NCI-H446 treated with DMSO at 0.1 percent for 48 hours (cell line): ENCODE results near the gene PDE7B.
A peak's percentile ranks its signal among the peaks of the same experiment; 100 is the strongest.
"Not testable (repeated sequence)": the region's sequence is repeated elsewhere in the genome, so short reads cannot be mapped to it uniquely, and the experiment has no call there.

ENCODE experiments used
- DNase-seq: peaks from one replicate; lab custom pipeline; 2025; lab: John Stamatoyannopoulos, UW

The PDE7B gene

GRCh38 chr6:135842618-135843392, 8.7 kb upstream of the PDE7B start:
- DNase-seq, result no peak

- no peak for DNase-seq
Measured at GRCh38 chr6:135850882-135851281, 619 bp upstream of the PDE7B start.

GRCh38 chr6:135852746-135853145, 1.2 kb downstream of the PDE7B start:
- DNase-seq, result peak; percentile 22

DNA sequence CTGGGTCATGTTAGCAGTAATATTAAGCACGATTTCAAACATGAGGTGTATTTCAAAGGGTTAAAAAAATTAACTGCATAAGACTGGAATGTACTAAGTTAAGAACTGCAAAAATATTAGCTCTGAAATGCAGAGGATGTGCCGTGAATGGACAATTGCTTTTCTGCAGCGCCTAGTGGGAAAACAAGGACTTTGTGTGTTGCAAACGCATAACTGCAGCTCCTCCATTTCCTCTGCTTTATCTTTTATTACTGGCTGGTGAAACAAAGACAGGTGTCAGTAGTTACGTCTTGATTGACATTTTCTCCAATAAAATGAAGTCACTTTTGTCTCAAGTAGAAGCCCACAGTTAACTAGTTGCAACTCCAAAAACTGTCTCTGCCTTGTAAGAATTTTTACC, 1.7 kb downstream of the PDE7B start:
- DNase-seq, result peak; percentile 14

DNA sequence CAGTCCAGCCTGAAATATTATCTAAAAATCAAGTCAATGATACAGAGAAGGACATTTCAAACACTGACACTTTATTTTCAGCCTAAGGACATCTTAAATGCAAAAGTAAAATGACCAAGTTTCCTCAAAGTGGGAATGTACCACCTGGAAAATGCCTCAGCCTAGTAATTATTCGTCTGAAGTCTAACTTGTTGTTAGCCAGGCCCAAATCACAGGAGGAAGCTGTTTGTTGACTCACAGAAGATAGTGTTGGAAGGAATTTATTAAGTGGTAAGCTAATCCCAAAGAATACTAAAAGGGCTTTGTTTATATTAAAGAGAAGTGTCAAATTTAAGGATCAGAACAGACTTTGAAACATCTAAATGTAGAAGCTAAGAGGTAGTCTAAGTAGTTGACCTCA, 2.5 kb downstream of the PDE7B start:
- no peak for DNase-seq

GRCh38 chr6:135854799-135855198, 3.3 kb downstream of the PDE7B start:
- no peak for DNase-seq

DNA sequence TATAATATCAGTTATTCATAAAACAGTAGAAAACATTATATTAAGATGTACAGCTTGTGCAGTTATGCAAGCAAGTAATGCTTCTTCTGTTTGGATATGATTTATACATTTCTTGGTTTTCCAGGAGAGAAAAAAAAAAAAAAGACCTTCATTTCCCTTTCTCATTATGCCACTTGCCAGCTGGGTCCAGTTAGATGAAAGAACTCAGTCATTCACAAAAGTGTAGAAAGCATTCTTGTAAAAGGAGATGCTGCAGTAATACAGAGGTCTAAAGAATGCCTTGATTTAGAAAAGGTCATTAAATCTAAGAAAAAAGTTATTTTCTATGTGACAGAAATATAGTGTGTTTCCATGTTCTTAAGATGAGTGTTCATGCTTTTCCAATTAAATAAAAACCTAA, 7.4 kb downstream of the PDE7B start:
- DNase-seq, result no peak

GRCh38 chr6:135860361-135860760, 8.9 kb downstream of the PDE7B start:
- no peak for DNase-seq

- DNase-seq, result no peak
Measured at GRCh38 chr6:135861189-135861588, 9.7 kb downstream of the PDE7B start.

DNA sequence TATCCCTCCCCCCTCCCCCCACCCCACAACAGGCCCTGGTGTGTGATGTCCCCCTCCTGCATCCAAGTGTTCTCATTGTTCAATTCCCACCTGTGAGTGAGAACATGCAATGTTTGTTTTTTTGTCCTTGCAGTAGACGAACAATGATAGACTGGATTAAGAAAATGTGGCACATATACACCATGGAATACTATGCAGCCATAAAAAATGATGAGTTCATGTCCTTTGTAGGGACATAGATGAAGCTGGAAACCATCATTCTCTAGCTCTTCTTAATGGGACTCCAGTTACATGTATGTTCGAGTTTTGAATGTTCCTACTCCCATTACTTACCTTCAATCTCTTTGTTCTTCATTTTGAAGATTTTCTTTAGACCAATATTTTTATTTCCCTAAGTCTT, 13.4 kb downstream of the PDE7B start:
- DNase-seq, result not testable (repeated sequence)

GRCh38 chr6:135866445-135867123, 15.1 kb downstream of the PDE7B start:
- DNase-seq, result no peak

GRCh38 chr6:135867332-135867731, 15.8 kb downstream of the PDE7B start:
- no peak for DNase-seq

GRCh38 chr6:135869857-135870256, 18.4 kb downstream of the PDE7B start:
- no peak for DNase-seq

DNA sequence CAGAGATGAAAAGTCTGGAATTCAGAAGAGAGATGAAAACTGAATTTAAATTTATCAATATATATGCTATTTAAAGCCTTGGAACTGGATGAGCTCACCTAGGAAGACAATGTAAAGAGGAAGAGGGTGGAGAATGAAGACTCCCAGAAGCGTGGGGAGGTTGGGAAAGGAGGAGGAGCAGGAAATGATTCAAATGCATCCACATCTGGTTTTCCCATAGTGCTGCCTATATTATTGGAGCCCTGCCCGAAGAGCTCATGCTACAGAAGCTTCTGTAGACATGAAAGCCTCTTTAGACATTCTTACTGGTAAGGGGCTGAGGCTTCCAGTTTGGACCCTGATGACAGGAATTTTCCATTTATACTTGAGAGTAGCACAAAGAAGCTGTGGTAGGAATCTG, 19.2 kb downstream of the PDE7B start:
- DNase-seq, result no peak

DNA sequence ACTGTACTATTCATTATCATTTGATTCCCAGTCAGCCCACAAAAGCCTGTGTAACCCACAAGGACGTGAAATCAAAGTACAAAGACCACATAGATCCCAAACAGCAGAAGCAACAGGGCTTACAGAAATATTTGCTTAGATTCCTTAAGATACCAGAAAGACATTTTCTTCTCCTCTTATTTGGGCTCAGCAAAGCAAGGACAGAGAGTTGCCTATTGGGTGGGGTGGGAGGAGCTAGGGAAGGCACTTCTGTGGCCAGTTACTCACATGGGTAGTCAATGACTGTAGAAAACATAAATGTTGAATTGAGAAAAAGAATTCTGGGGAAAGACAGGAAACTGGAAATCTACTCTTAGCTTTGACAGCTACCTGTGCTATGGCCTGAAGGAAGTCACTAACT, 19.8 kb downstream of the PDE7B start:
- DNase-seq, result no peak

- peak; percentile 42 for DNase-seq
Measured at GRCh38 chr6:135871878-135872277, 20.4 kb downstream of the PDE7B start.

DNA sequence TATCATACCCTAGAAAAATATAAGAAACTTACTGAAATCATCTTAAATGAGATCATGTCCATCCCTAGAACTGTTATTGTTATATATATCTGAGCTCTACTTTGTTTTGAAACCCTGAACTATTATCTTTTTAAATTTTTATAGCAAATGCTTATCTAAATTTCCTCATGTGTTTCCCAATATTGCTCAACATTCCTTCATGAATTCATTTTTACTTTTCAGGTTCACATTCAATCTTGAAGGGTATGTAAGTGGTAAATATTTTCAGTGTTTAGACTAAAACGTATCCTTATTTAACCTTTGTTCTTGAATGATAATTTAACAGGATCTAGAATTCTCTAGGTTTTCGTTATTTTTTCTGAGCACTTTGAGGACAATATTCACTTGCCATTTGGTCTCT, 23.9 kb downstream of the PDE7B start:
- DNase-seq, result no peak

DNA sequence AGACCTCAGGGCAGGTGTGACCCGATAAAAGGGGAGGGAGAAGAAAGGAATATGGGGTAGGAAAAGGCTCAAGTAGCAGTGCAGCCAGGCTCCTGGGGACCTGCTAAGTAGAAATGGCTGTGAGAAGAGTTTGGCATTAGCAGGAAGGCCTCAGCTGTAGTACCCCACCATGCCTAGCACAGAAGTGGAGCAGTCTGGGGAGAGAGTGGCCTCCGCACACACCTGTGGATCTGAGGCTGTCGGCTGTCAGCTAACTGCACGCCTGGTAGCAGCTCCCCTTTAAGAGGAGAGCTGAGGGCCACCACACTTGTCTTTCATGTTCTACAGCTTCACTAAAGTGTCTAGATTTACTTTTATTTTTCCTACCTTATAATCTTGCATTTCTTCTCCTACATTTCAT, 24.6 kb downstream of the PDE7B start:
- no peak for DNase-seq

GRCh38 chr6:135877666-135878065, 26.2 kb downstream of the PDE7B start:
- DNase-seq, result no peak

DNA sequence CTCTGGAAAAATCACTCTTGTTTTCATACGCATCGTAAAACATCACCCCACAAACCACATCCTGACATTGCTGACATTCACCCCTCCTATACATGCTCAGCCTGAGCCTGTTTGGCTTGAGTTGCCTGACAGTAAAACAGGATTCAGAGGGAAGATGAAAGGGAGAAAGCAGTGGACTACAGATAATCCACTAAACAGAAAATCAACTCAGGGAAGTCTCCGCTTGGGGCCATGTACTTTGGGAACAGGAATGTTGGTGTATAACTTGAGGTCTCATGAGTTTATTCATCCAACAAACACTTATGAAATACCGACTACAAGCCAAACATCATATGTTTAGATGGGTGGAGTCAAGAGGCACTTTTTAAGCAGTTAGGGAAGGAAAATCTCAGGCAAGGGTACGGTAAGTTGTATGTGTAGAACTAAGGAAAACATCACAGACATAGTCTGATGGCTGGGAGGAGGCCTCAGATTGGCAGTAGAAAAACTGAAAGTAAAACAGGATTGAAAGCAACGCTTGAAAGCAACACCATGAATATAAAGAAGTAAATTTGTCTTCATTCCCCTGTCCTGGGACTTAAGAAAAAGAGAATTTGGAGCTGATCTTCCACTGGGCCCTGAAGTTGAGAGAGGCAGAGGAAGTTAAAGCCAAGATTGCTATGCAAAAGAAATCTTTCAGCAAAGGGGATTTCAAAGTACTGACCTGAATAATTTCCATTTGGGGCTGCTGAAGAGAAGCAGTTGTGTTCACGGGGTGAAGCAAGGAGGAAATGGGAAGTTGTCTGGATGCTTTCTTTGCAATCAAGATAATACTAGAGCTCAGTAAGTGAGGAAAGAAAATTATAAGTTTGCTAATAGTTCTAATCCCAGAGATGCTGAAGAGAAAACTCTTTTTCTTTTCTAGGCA, 28.8 kb downstream of the PDE7B start:
- DNase-seq, result no peak

- DNase-seq, result no peak
Measured at GRCh38 chr6:135883045-135883444, 31.5 kb downstream of the PDE7B start.

- DNase-seq, result no peak
Measured at GRCh38 chr6:135883536-135883935, 32.0 kb downstream of the PDE7B start.

- DNase-seq, result no peak
Measured at GRCh38 chr6:135884136-135884535, 32.6 kb downstream of the PDE7B start.
